ENCODE data around the gene GPS1. TPM values are rescaled to one million over a fixed set of nuclear protein-coding genes. Genes with fewer than 3 reads are reported as not detected.
A peak's percentile ranks its signal among the peaks of the same experiment; 100 is the strongest.

Gene GPS1
- polyA plus RNA-seq, 1 experiment: 131 TPM

GRCh38 chr17:82049521-82049971, 2.2 kb upstream of the GPS1 start:
- no peaks in the 10 kb centered on the region for H3K27me3 ChIP-seq (ENCODE audit: control insufficient read depth, insufficient read depth, low read length)
- DNase-seq (ENCODE audit: low read depth): no peak
- ChIA-PET CTCF (interaction anchor here (1.6 to 2.9 kb wide), 2 partner anchors 12 to 27 kb away, joined by 7 to 23 read pairs; partner anchors contain the start of genes CENPX, DCXR and LRRC45), POLR2A (no interaction called here)
- H3K36me3 ChIP-seq (ENCODE audit: control insufficient read depth, insufficient read depth, low read length): peaks cover 29% of the 10 kb centered on the region
- no peak for TF ChIP-seq CTCF (IDR thresholded peaks at IDR 0.05; ENCODE audit: insufficient read depth, low read depth, low read length)
- H3K4me3 ChIP-seq (ENCODE audit: low read depth, low read length): no peak overlapping the region

GRCh38 chr17:82050152-82050760, 1.4 kb upstream of the GPS1 start:
- ChIA-PET CTCF (interaction anchor here (1.5 to 2.9 kb wide), 4 partner anchors 13 to 90 kb away, joined by 7 to 23 read pairs (median 8); partner anchors contain the start of genes CENPX, DCXR, LRRC45 and RAC3), POLR2A (no interaction called here)
- Histone ChIP-seq H3K4me3 (ENCODE audit: low read depth, low read length) (peak overlapping the region; percentile 87), H3K36me3 (ENCODE audit: control insufficient read depth, insufficient read depth, low read length) (peaks cover 35% of the 10 kb centered on the region), H3K27me3 (ENCODE audit: control insufficient read depth, insufficient read depth, low read length) (no peaks in the 10 kb centered on the region)
- no peak for TF ChIP-seq CTCF (IDR thresholded peaks at IDR 0.05; ENCODE audit: insufficient read depth, low read depth, low read length)
- DNase-seq (ENCODE audit: low read depth): no peak

GRCh38 chr17:82050761-82051641, 697 bp upstream of the GPS1 start:
- TF ChIP-seq CTCF (IDR thresholded peaks at IDR 0.05; ENCODE audit: insufficient read depth, low read depth, low read length): no peak
- Histone ChIP-seq H3K36me3 (ENCODE audit: control insufficient read depth, insufficient read depth, low read length) (peaks cover 41% of the 10 kb centered on the region), H3K27me3 (ENCODE audit: control insufficient read depth, insufficient read depth, low read length) (no peaks in the 10 kb centered on the region), H3K4me3 (ENCODE audit: low read depth, low read length) (peak overlapping the region; percentile 87)
- CTCF ChIA-PET: interaction anchor here (1.5 to 2.9 kb wide), 4 partner anchors 14 to 91 kb away, joined by 7 to 23 read pairs (median 8); partner anchors contain the start of genes CENPX, DCXR, LRRC45 and RAC3
- DNase-seq (ENCODE audit: low read depth): no peak
- POLR2A ChIA-PET: interaction anchor here (0.6 kb wide), 1 partner anchor 105 kb away, joined by 8 read pairs; no protein-coding TSS in a partner anchor

- POLR2A ChIA-PET: no interaction called here
- Histone ChIP-seq H3K27me3 (ENCODE audit: control insufficient read depth, insufficient read depth, low read length) (no peaks in the 10 kb centered on the region), H3K36me3 (ENCODE audit: control insufficient read depth, insufficient read depth, low read length) (peaks cover 55% of the 10 kb centered on the region), H3K4me3 (ENCODE audit: low read depth, low read length) (peak overlapping the region; percentile 87)
- CTCF ChIA-PET: interaction anchor here (1.2 to 1.4 kb wide), 2 partner anchors 13 to 15 kb away, joined by 3 to 5 read pairs; partner anchors contain the start of genes DCXR and DUS1L
- no peak for DNase-seq (ENCODE audit: low read depth)
- TF ChIP-seq CTCF (IDR thresholded peaks at IDR 0.05; ENCODE audit: insufficient read depth, low read depth, low read length): no peak
These were observed 951 bp downstream of the GPS1 start for GRCh38 chr17:82052638-82053059.

DNA sequence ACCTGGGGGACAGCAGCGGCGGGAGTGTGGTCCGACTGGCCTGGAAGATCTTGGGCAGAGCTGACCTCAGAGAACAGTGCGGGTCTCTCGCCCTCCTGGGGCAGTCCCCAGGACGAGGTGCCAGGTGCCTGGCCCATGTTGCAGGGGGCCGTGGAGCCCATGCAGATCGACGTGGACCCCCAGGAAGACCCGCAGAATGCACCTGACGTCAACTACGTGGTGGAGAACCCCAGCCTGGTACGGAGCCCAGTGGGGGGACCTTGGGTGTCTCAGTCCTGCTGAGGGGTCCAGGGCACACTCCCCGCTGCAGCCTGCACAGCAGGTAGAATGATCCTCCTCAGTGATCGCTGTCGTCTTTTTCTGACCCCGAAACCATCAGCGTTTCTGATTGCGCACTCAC, 1.4 kb downstream of the GPS1 start:
- CTCF ChIA-PET: interaction anchor here (1.2 to 1.4 kb wide), 2 partner anchors 12 to 16 kb away, joined by 3 to 5 read pairs; partner anchors contain the start of genes DCXR and DUS1L

More for the DNA sequence above, 1.4 kb downstream of the GPS1 start:
- TF ChIP-seq CTCF (IDR thresholded peaks at IDR 0.05; ENCODE audit: insufficient read depth, low read depth, low read length): no peak
- Histone ChIP-seq H3K4me3 (ENCODE audit: low read depth, low read length) (peak overlapping the region; percentile 87), H3K27me3 (ENCODE audit: control insufficient read depth, insufficient read depth, low read length) (no peaks in the 10 kb centered on the region), H3K36me3 (ENCODE audit: control insufficient read depth, insufficient read depth, low read length) (peaks cover 52% of the 10 kb centered on the region)
- DNase-seq (ENCODE audit: low read depth): no peak
- POLR2A ChIA-PET: no interaction called here

Measured in BJ (cell line).